Neural progenitor cell (in vitro differentiated cells): ENCODE measurements around the gene PACRG.

Source experiments
- EZH2phosphoT487 ChIP-seq: fragments of 200-600 bp; sonication (generic); IDR thresholded peaks from 2 replicates; pipeline ENCODE4 v1.6.1; 2017; ENCODE audit warnings: antibody characterized with exemption
- TF ChIP-seq, protein P1 (sequence below): fragments of 200-600 bp; sonication (generic); IDR thresholded peaks from 2 replicates; pipeline ENCODE4 v1.5.1; 2017; ENCODE audit warnings: antibody characterized with exemption, mild to moderate bottlenecking

DNA sequence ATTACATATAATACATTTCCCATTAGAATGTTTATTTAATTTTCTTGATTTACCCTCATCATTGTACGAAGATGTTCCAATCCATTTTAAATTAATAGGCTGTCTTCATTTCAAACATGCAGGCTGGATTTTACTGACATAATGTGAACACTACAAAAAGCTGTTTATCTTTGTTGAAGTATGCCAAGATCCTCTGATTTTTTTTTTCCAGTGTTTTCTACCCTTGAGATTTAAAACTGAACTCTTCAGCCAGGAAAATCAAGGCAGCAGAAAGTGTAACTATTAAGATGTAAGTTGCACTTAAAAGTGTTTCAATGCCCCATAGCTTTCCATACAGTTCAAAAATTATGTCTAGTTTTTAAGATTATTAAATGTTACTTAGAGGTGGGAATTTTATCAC is 43.7 kb upstream of the PACRG start:
- TF ChIP-seq, protein P1, sequence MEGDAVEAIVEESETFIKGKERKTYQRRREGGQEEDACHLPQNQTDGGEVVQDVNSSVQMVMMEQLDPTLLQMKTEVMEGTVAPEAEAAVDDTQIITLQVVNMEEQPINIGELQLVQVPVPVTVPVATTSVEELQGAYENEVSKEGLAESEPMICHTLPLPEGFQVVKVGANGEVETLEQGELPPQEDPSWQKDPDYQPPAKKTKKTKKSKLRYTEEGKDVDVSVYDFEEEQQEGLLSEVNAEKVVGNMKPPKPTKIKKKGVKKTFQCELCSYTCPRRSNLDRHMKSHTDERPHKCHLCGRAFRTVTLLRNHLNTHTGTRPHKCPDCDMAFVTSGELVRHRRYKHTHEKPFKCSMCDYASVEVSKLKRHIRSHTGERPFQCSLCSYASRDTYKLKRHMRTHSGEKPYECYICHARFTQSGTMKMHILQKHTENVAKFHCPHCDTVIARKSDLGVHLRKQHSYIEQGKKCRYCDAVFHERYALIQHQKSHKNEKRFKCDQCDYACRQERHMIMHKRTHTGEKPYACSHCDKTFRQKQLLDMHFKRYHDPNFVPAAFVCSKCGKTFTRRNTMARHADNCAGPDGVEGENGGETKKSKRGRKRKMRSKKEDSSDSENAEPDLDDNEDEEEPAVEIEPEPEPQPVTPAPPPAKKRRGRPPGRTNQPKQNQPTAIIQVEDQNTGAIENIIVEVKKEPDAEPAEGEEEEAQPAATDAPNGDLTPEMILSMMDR = no peak
- TF ChIP-seq EZH2phosphoT487 = no peak
